ENCODE data around the gene FLT4. TPM values are rescaled to one million over a fixed set of nuclear protein-coding genes. Genes with fewer than 3 reads are reported as not detected.

FLT4 gene
- total and polyA plus RNA-seq, 4 donors = 2.0 to 19.9 (median 7.6) TPM

DNA sequence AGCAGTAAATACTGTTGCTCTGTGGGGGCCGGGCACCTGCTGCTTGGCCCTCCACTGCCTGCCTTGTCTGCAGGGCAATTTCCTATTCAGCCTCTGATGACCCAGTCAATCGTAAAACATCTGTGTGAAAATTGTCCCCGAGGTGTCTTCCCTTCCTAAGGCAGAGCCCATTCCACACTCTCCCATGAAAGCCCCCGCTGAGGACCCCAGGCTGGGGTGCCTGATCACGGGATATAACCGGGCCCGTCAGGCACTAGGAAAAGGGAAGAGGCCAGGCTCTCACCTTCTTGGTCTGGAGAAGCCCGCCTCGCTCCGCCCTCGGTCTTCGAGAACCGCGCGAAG, 30.9 kb downstream of the FLT4 start (continued):
- TF ChIP-seq, protein P1, sequence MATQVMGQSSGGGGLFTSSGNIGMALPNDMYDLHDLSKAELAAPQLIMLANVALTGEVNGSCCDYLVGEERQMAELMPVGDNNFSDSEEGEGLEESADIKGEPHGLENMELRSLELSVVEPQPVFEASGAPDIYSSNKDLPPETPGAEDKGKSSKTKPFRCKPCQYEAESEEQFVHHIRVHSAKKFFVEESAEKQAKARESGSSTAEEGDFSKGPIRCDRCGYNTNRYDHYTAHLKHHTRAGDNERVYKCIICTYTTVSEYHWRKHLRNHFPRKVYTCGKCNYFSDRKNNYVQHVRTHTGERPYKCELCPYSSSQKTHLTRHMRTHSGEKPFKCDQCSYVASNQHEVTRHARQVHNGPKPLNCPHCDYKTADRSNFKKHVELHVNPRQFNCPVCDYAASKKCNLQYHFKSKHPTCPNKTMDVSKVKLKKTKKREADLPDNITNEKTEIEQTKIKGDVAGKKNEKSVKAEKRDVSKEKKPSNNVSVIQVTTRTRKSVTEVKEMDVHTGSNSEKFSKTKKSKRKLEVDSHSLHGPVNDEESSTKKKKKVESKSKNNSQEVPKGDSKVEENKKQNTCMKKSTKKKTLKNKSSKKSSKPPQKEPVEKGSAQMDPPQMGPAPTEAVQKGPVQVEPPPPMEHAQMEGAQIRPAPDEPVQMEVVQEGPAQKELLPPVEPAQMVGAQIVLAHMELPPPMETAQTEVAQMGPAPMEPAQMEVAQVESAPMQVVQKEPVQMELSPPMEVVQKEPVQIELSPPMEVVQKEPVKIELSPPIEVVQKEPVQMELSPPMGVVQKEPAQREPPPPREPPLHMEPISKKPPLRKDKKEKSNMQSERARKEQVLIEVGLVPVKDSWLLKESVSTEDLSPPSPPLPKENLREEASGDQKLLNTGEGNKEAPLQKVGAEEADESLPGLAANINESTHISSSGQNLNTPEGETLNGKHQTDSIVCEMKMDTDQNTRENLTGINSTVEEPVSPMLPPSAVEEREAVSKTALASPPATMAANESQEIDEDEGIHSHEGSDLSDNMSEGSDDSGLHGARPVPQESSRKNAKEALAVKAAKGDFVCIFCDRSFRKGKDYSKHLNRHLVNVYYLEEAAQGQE (IDR thresholded peaks at IDR 0.05) = no peak

DNA sequence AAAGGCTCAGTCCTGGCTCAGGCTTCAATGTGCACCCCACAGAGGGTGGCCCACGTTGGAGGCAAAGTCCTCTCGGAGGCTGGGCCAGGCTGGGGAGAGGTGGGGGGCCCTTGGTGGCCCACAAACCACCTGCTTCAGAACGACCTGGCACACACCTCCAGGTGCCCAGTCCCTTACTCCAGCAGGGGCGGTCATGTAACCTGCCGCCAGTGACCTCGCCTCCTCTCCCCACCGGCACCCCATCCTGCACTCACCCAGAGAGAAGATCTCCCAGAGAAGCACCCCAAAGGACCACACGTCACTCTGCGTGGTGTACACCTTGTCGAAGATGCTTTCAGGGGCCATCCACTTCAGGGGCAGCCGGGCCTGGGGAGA, 35.6 kb downstream of the FLT4 start:
- Histone ChIP-seq H3K9me3 (ENCODE audit: control insufficient read depth in 4 of 4, low read length in 3 of 4) (no peaks in the 10 kb centered on the region), H3K4me3 (ENCODE audit: low read depth in 1 of 3, low read length in 3 of 3) (no peak overlapping the region), H3K36me3 (ENCODE audit: control insufficient read depth in 4 of 4, insufficient read depth in 3 of 4, low read depth in 1 of 4, low read length in 3 of 4) (no peaks in the 10 kb centered on the region), H3K9ac (ENCODE audit: low read depth in 1 of 2, low read length in 2 of 2) (no peak overlapping the region), H3K27me3 (ENCODE audit: control insufficient read depth in 4 of 4, insufficient read depth in 4 of 4, low read length in 3 of 4) (peaks cover 0 to 2% (median 0%) of the 10 kb centered on the region in 4 donors), H3K27ac (ENCODE audit: low read depth in 1 of 2, low read length in 2 of 2) (no peak overlapping the region), H3K4me1 (ENCODE audit: control insufficient read depth in 4 of 4, insufficient read depth in 4 of 4, low read length in 3 of 4) (peaks cover 0 to 4% (median 3%) of the 10 kb centered on the region in 4 donors)
- no peak for DNase-seq (ENCODE audit: low spot score)
- TF ChIP-seq FOXA2 (IDR thresholded peaks at IDR 0.05) (no peak), SP1 (IDR thresholded peaks at IDR 0.05) (no peak), HNF4G (IDR thresholded peaks at IDR 0.05) (no peak), YY1 (IDR thresholded peaks at IDR 0.05) (no peak), HNF4A (conservative IDR thresholded peaks at IDR 0.05) (no peak), TAF1 (conservative IDR thresholded peaks at IDR 0.05) (no peak), EGR1 (IDR thresholded peaks at IDR 0.05; ENCODE audit: low read depth in 2 of 2) (no peak), RXRA (IDR thresholded peaks at IDR 0.05) (no peak), RAD21 (IDR thresholded peaks at IDR 0.05) (no peak), FOXA1 (IDR thresholded peaks at IDR 0.05) (no peak), JUND (IDR thresholded peaks at IDR 0.05) (no peak), GABPA (IDR thresholded peaks at IDR 0.05 in 1 of 2, conservative IDR thresholded peaks at IDR 0.05 in 1 of 2) (no peak), NR2F2 (IDR thresholded peaks at IDR 0.05) (no peak)
- TF ChIP-seq, protein P1 (IDR thresholded peaks at IDR 0.05) = no peak
- TF ChIP-seq, protein P2, sequence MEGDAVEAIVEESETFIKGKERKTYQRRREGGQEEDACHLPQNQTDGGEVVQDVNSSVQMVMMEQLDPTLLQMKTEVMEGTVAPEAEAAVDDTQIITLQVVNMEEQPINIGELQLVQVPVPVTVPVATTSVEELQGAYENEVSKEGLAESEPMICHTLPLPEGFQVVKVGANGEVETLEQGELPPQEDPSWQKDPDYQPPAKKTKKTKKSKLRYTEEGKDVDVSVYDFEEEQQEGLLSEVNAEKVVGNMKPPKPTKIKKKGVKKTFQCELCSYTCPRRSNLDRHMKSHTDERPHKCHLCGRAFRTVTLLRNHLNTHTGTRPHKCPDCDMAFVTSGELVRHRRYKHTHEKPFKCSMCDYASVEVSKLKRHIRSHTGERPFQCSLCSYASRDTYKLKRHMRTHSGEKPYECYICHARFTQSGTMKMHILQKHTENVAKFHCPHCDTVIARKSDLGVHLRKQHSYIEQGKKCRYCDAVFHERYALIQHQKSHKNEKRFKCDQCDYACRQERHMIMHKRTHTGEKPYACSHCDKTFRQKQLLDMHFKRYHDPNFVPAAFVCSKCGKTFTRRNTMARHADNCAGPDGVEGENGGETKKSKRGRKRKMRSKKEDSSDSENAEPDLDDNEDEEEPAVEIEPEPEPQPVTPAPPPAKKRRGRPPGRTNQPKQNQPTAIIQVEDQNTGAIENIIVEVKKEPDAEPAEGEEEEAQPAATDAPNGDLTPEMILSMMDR (IDR thresholded peaks at IDR 0.05; ENCODE audit: low read depth, low read length, missing input control) = no peak
- TF ChIP-seq, protein P3, sequence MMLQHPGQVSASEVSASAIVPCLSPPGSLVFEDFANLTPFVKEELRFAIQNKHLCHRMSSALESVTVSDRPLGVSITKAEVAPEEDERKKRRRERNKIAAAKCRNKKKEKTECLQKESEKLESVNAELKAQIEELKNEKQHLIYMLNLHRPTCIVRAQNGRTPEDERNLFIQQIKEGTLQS (IDR thresholded peaks at IDR 0.05) = no peak
- TF ChIP-seq, protein P4, sequence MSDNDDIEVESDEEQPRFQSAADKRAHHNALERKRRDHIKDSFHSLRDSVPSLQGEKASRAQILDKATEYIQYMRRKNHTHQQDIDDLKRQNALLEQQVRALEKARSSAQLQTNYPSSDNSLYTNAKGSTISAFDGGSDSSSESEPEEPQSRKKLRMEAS (IDR thresholded peaks at IDR 0.05) = no peak
- TF ChIP-seq, protein P5, sequence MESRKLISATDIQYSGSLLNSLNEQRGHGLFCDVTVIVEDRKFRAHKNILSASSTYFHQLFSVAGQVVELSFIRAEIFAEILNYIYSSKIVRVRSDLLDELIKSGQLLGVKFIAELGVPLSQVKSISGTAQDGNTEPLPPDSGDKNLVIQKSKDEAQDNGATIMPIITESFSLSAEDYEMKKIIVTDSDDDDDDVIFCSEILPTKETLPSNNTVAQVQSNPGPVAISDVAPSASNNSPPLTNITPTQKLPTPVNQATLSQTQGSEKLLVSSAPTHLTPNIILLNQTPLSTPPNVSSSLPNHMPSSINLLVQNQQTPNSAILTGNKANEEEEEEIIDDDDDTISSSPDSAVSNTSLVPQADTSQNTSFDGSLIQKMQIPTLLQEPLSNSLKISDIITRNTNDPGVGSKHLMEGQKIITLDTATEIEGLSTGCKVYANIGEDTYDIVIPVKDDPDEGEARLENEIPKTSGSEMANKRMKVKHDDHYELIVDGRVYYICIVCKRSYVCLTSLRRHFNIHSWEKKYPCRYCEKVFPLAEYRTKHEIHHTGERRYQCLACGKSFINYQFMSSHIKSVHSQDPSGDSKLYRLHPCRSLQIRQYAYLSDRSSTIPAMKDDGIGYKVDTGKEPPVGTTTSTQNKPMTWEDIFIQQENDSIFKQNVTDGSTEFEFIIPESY (IDR thresholded peaks at IDR 0.05) = no peak
- 75% methylated on average over 11 of the region's 11 CpGs for WGBS

All from liver (tissue), 9 donors.